Endothelial cell (in vitro differentiated cells): ENCODE measurements around the gene NDUFS4. TPM values are rescaled to one million over a fixed set of nuclear protein-coding genes. Genes with fewer than 3 reads are reported as not detected.
"Not testable (repeated sequence)": the region's sequence is repeated elsewhere in the genome, so short reads cannot be mapped to it uniquely, and the experiment has no call there.

ENCODE experiments used
- DNase-seq: peaks from one replicate; pipeline ENCODE4 v3.0.0; 2021; ENCODE audit warnings: low spot score
- H3K27ac Mint-ChIP-seq: one replicate; pipeline ENCODE4 v1.8.0; 2021; ENCODE audit warnings: mixed read lengths, inconsistent platforms; ENCODE audit not compliant: unreplicated experiment
- H3K27me3 Mint-ChIP-seq: one replicate; pipeline ENCODE4 v1.8.0; 2021; ENCODE audit warnings: mild to moderate bottlenecking, moderate library complexity, mixed read lengths, inconsistent platforms; ENCODE audit not compliant: unreplicated experiment
- H3K36me3 Mint-ChIP-seq: one replicate; pipeline ENCODE4 v1.8.0; 2021; ENCODE audit warnings: mild to moderate bottlenecking, low read depth, mixed read lengths, inconsistent platforms; ENCODE audit not compliant: unreplicated experiment
- H3K4me1 Mint-ChIP-seq: one replicate; pipeline ENCODE4 v1.8.0; 2021; ENCODE audit warnings: mild to moderate bottlenecking, mixed read lengths, inconsistent platforms; ENCODE audit not compliant: unreplicated experiment
- H3K4me3 Mint-ChIP-seq: one replicate; pipeline ENCODE4 v1.8.0; 2021; ENCODE audit warnings: mild to moderate bottlenecking, mixed read lengths, inconsistent platforms; ENCODE audit not compliant: unreplicated experiment
- H3K9me3 Mint-ChIP-seq: one replicate; pipeline ENCODE4 v1.8.0; 2021; ENCODE audit warnings: mixed read lengths, inconsistent platforms; ENCODE audit not compliant: unreplicated experiment
- CTCF ChIP-seq: fragments of 200-600 bp; sonication (generic); IDR thresholded peaks from one replicate; pipeline ENCODE4 v1.5.0; 2021; ENCODE audit warnings: antibody characterized with exemption; ENCODE audit not compliant: unreplicated experiment
- total RNA-seq: library from RNA; stranded (reverse); fragmentation: NEBNext Ultra II Directional; extraction: Animal tissue kit (Norgen Biotek cat#: 25700); gene quantifications from one replicate; pipeline ENCODE4 v1.2.1, GENCODE V29; 2021; ENCODE audit not compliant: unreplicated experiment

The NDUFS4 gene
- total RNA-seq, 1 donor from 2014 or later: 88.8 TPM

DNA sequence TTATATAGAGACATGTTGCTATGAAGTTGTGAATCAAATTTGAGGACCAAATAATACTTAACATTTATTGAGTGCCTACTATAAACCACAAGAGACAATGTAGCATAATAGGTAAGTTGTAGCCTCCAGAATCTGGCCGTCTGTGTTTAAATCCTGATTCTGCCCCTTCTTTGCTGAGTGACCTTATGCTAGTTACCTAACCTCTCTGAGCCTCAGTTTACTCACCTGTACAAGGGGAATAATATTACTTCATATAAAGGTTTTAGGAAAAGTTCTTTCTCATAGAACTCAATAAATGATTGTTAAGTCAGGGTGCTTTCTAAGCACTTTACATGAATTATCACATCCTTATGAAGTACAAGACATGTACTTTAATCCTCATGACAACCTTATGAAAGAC is 120.6 kb downstream of the NDUFS4 start:
- H3K9me3 Mint-ChIP-seq: no peaks in the 10 kb centered on the region
- no peaks in the 10 kb centered on the region for H3K4me1 Mint-ChIP-seq
- no peak for DNase-seq
- H3K4me3 Mint-ChIP-seq: no peak overlapping the region
- H3K27me3 Mint-ChIP-seq: no peaks in the 10 kb centered on the region
- TF ChIP-seq CTCF: no peak
- no peak overlapping the region for H3K27ac Mint-ChIP-seq
- H3K36me3 Mint-ChIP-seq: no peaks in the 10 kb centered on the region

GRCh38 chr5:53691014-53691413 is 130.6 kb downstream of the NDUFS4 start:
- Mint-ChIP-seq H3K36me3 (peaks cover 17% of the 10 kb centered on the region), H3K27me3 (no peaks in the 10 kb centered on the region), H3K4me3 (no peak overlapping the region), H3K9me3 (peaks cover 10% of the 10 kb centered on the region), H3K4me1 (no peaks in the 10 kb centered on the region), H3K27ac (no peak overlapping the region)
- DNase-seq: no peak
- TF ChIP-seq CTCF: no peak

GRCh38 chr5:53694520-53695022 is 134.1 kb downstream of the NDUFS4 start:
- Mint-ChIP-seq H3K4me1 (no peaks in the 10 kb centered on the region), H3K9me3 (peaks cover 10% of the 10 kb centered on the region), H3K27me3 (no peaks in the 10 kb centered on the region), H3K27ac (no peak overlapping the region), H3K36me3 (peaks cover 8% of the 10 kb centered on the region), H3K4me3 (no peak overlapping the region)
- DNase-seq: no peak
- TF ChIP-seq CTCF: no peak

DNA sequence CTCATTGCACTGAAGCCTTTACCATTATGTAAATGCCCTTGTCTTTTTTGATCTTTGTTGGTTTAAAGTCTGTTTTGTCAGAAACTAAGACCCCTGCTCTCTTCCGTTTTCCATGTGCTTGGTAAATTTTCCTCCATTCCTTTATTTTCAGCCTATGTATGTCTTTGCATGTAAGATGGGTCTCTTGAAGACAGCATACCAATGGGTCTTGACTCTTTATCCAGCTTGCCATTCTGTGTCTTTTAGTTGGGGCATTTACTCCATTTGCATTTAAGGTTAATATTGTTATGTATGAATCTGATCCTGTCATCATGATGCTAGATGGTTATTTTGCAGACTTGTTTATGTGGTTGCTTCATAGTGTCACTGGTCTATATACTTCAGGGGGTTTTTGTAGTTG is 150.0 kb downstream of the NDUFS4 start:
- H3K27ac Mint-ChIP-seq, H3K36me3 Mint-ChIP-seq, H3K4me3 Mint-ChIP-seq, H3K27me3 Mint-ChIP-seq, DNase-seq, H3K4me1 Mint-ChIP-seq: not testable (repeated sequence)
- H3K9me3 Mint-ChIP-seq: peaks cover 13% of the 10 kb centered on the region

- H3K4me1 Mint-ChIP-seq: no peaks in the 10 kb centered on the region
- peaks cover 3% of the 10 kb centered on the region for H3K36me3 Mint-ChIP-seq
- no peak for DNase-seq
- H3K4me3 Mint-ChIP-seq: no peak overlapping the region
- no peak for TF ChIP-seq CTCF
- no peaks in the 10 kb centered on the region for H3K27me3 Mint-ChIP-seq
- peaks cover 13% of the 10 kb centered on the region for H3K9me3 Mint-ChIP-seq
- no peak overlapping the region for H3K27ac Mint-ChIP-seq
Measured at GRCh38 chr5:53712327-53712726, 151.9 kb downstream of the NDUFS4 start.
